ENCODE measurements around the gene KAT2B.
"Not testable (repeated sequence)": the region's sequence is repeated elsewhere in the genome, so short reads cannot be mapped to it uniquely, and the experiment has no call there.

KAT2B gene

GRCh38 chr3:20039765-20040547 lies at the start of gene KAT2B:
Gene KAT2B, plus strand, starts transcription at chr3:20040446. Its CDS starts 32 bp downstream, at chr3:20040478.
- peak within 1 kb of the TSS; percentile 58 for H3K4me3 ChIP-seq (ENCODE audit: low read depth, low read length)

- no peak overlapping the region for H3K4me3 ChIP-seq (ENCODE audit: low read depth, low read length)
Observed at GRCh38 chr3:19994796-19995195, 45.5 kb upstream of the KAT2B start.

GRCh38 chr3:19997502-19997901 lies 42.7 kb upstream of the KAT2B start:
- H3K4me3 ChIP-seq (ENCODE audit: low read depth, low read length) = no peak overlapping the region

- no peak overlapping the region for H3K4me3 ChIP-seq (ENCODE audit: low read depth, low read length)
Observed at GRCh38 chr3:20001932-20002331, 38.3 kb upstream of the KAT2B start.

- no peak overlapping the region for H3K4me3 ChIP-seq (ENCODE audit: low read depth, low read length)
Observed at GRCh38 chr3:20007960-20008359, 32.3 kb upstream of the KAT2B start.

- no peak overlapping the region for H3K4me3 ChIP-seq (ENCODE audit: low read depth, low read length)
Observed at GRCh38 chr3:20008646-20009045, 31.6 kb upstream of the KAT2B start.

- no peak within 1 kb of the TSS for H3K4me3 ChIP-seq (ENCODE audit: low read depth, low read length)
Observed at GRCh38 chr3:20012164-20012563, 28.1 kb upstream of the KAT2B start, which contains the start of gene PP2D1. Gene PP2D1, minus strand, starts transcription at chr3:20012264. Its CDS starts 192 bp downstream, at chr3:20012072.

GRCh38 chr3:20013396-20013795 lies 26.9 kb upstream of the KAT2B start:
- no peak overlapping the region for H3K4me3 ChIP-seq (ENCODE audit: low read depth, low read length)

GRCh38 chr3:20015525-20015924 lies 24.7 kb upstream of the KAT2B start:
- H3K4me3 ChIP-seq (ENCODE audit: low read depth, low read length) = no peak overlapping the region

- not testable (repeated sequence) for H3K4me3 ChIP-seq (ENCODE audit: low read depth, low read length)
Observed at GRCh38 chr3:20016076-20016475, 24.2 kb upstream of the KAT2B start.

- no peak overlapping the region for H3K4me3 ChIP-seq (ENCODE audit: low read depth, low read length)
Observed at GRCh38 chr3:20022954-20023622, 17.2 kb upstream of the KAT2B start.

- H3K4me3 ChIP-seq (ENCODE audit: low read depth, low read length) = no peak overlapping the region
Observed at GRCh38 chr3:20023623-20024405, 16.4 kb upstream of the KAT2B start.

- no peak overlapping the region for H3K4me3 ChIP-seq (ENCODE audit: low read depth, low read length)
Observed at GRCh38 chr3:20027136-20027535, 13.1 kb upstream of the KAT2B start.

- no peak overlapping the region for H3K4me3 ChIP-seq (ENCODE audit: low read depth, low read length)
Observed at GRCh38 chr3:20028905-20029331, 11.3 kb upstream of the KAT2B start.

- not testable (repeated sequence) for H3K4me3 ChIP-seq (ENCODE audit: low read depth, low read length)
Observed at GRCh38 chr3:20031939-20032338, 8.3 kb upstream of the KAT2B start.

GRCh38 chr3:20035019-20035418 lies 5.2 kb upstream of the KAT2B start:
- H3K4me3 ChIP-seq (ENCODE audit: low read depth, low read length) = no peak overlapping the region

GRCh38 chr3:20037255-20037996 lies 2.8 kb upstream of the KAT2B start:
- H3K4me3 ChIP-seq (ENCODE audit: low read depth, low read length) = no peak overlapping the region

GRCh38 chr3:20038699-20039465 lies 1.4 kb upstream of the KAT2B start:
- H3K4me3 ChIP-seq (ENCODE audit: low read depth, low read length) = peak overlapping the region; percentile 56

GRCh38 chr3:20039466-20039764 lies 831 bp upstream of the KAT2B start:
- peak overlapping the region; percentile 56 for H3K4me3 ChIP-seq (ENCODE audit: low read depth, low read length)

- H3K4me3 ChIP-seq (ENCODE audit: low read depth, low read length) = peak overlapping the region; percentile 58
Observed at GRCh38 chr3:20040548-20041196, 426 bp downstream of the KAT2B start.

Measured in iPS-11a (cell line).